HFFc6 (cell line): ENCODE results near the gene OSBPL7. TPM values are rescaled to one million over a fixed set of nuclear protein-coding genes. Genes with fewer than 3 reads are reported as not detected.

Experiments
- DNase-seq: peaks from one replicate; pipeline ENCODE4 v3.0.0-alpha.2; 2018
- H3K27ac Mint-ChIP-seq: 2 replicates; pipeline ENCODE4 v1.8.0; 2020; ENCODE audit warnings: mild to moderate bottlenecking, mixed read lengths
- H3K27me3 Mint-ChIP-seq: 2 replicates; pipeline ENCODE4 v1.8.0; 2021; ENCODE audit warnings: mild to moderate bottlenecking, moderate library complexity, mixed read lengths; ENCODE audit not compliant: insufficient read depth
- H3K36me3 Mint-ChIP-seq: 2 replicates; pipeline ENCODE4 v1.8.0; 2021; ENCODE audit warnings: low read depth, mixed read lengths
- H3K4me1 Mint-ChIP-seq: 2 replicates; pipeline ENCODE4 v1.8.0; 2020; ENCODE audit warnings: low read depth, mixed read lengths
- H3K4me3 Mint-ChIP-seq: 2 replicates; pipeline ENCODE4 v1.8.0; 2020; ENCODE audit warnings: mild to moderate bottlenecking, moderate library complexity, mixed read lengths
- H3K9me3 Mint-ChIP-seq: 2 replicates; pipeline ENCODE4 v1.8.0; 2020; ENCODE audit warnings: mild to moderate bottlenecking, mixed read lengths
- CTCF ChIP-seq: fragments of 200-600 bp; sonication (generic); IDR thresholded peaks from 2 replicates; pipeline ENCODE4 v1.5.0; 2021; ENCODE audit warnings: antibody characterized with exemption, mild to moderate bottlenecking
- total RNA-seq, 6 experiments: library from RNA; stranded (reverse); fragmentation: NEBNext Ultra II Directional; extraction: Animal tissue kit (Norgen Biotek cat#: 25700); gene quantifications; 2 replicates in 1 of 6; 3 replicates in 5 of 6; pipeline ENCODE4 v1.2.3, GENCODE V29; 2021

OSBPL7 gene
- total RNA-seq, 6 experiments from 2014 or later, result 7.0 to 10.7 (median 9.2) TPM

GRCh38 chr17:47830396-47831002, 8.9 kb upstream of the OSBPL7 start:
- no peaks in the 10 kb centered on the region for H3K9me3 Mint-ChIP-seq
- no peak for DNase-seq
- H3K36me3 Mint-ChIP-seq, result peaks cover 10% of the 10 kb centered on the region
- peak overlapping the region; percentile 85 for H3K27ac Mint-ChIP-seq
- peaks cover 26% of the 10 kb centered on the region for H3K4me1 Mint-ChIP-seq
- H3K27me3 Mint-ChIP-seq, result no peaks in the 10 kb centered on the region; the same call in 1 of the 2 replicates
- no peak for TF ChIP-seq CTCF
- H3K4me3 Mint-ChIP-seq, result peak overlapping the region; percentile 93

GRCh38 chr17:47829870-47830269, 8.3 kb upstream of the OSBPL7 start:
- peak overlapping the region; percentile 93 for H3K4me3 Mint-ChIP-seq
- peaks cover 2% of the 10 kb centered on the region for H3K27me3 Mint-ChIP-seq
- DNase-seq, result no peak
- H3K27ac Mint-ChIP-seq, result no peak overlapping the region
- peaks cover 12% of the 10 kb centered on the region for H3K36me3 Mint-ChIP-seq
- no peaks in the 10 kb centered on the region for H3K9me3 Mint-ChIP-seq
- H3K4me1 Mint-ChIP-seq, result peaks cover 26% of the 10 kb centered on the region
- TF ChIP-seq CTCF, result no peak

- Mint-ChIP-seq H3K4me3 (no peak overlapping the region), H3K9me3 (no peaks in the 10 kb centered on the region), H3K27ac (no peak overlapping the region), H3K27me3 (peaks cover 2% of the 10 kb centered on the region; the same call in 1 of the 2 replicates), H3K4me1 (peaks cover 30% of the 10 kb centered on the region), H3K36me3 (peaks cover 12% of the 10 kb centered on the region)
- no peak for DNase-seq
- no peak for TF ChIP-seq CTCF
These were observed 1.9 kb upstream of the OSBPL7 start for GRCh38 chr17:47823519-47823918.

- no peak for DNase-seq
- H3K27me3 Mint-ChIP-seq, result peaks cover 2% of the 10 kb centered on the region; the same call in 1 of the 2 replicates
- H3K36me3 Mint-ChIP-seq, result peaks cover 12% of the 10 kb centered on the region
- peak overlapping the region; percentile 94 for H3K4me3 Mint-ChIP-seq
- H3K27ac Mint-ChIP-seq, result no peak overlapping the region
- TF ChIP-seq CTCF, result no peak
- peaks cover 30% of the 10 kb centered on the region for H3K4me1 Mint-ChIP-seq
- no peaks in the 10 kb centered on the region for H3K9me3 Mint-ChIP-seq
These were observed 1.2 kb upstream of the OSBPL7 start for GRCh38 chr17:47822785-47823184.

- peak overlapping the region; percentile 94 for H3K4me3 Mint-ChIP-seq
- H3K4me1 Mint-ChIP-seq, result peaks cover 30% of the 10 kb centered on the region
- H3K27ac Mint-ChIP-seq, result peak overlapping the region; percentile 79; the same call in 1 of the 2 replicates
- H3K36me3 Mint-ChIP-seq, result peaks cover 4% of the 10 kb centered on the region
- DNase-seq, result no peak
- no peaks in the 10 kb centered on the region for H3K9me3 Mint-ChIP-seq
- peaks cover 2% of the 10 kb centered on the region; the same call in 1 of the 2 replicates for H3K27me3 Mint-ChIP-seq
- TF ChIP-seq CTCF, result no peak
These were observed 567 bp downstream of the OSBPL7 start for GRCh38 chr17:47821031-47821423.
